ENCODE measurements around the gene CCT8L2.
"Not testable (repeated sequence)": the region's sequence is repeated elsewhere in the genome, so short reads cannot be mapped to it uniquely, and the experiment has no call there.

CCT8L2 gene

GRCh38 chr22:16592710-16593109 lies at the start of gene CCT8L2:
TSS of gene CCT8L2 (minus strand) at chr22:16592810. CDS start at chr22:16592550, 260 bp downstream.
- not testable (repeated sequence) for DNase-seq

- DNase-seq: not testable (repeated sequence)
These were observed 42.8 kb upstream of the CCT8L2 start for GRCh38 chr22:16635442-16635841.

- not testable (repeated sequence) for DNase-seq
These were observed 41.5 kb upstream of the CCT8L2 start for GRCh38 chr22:16634092-16634491.

- not testable (repeated sequence) for DNase-seq
These were observed 35.9 kb upstream of the CCT8L2 start for GRCh38 chr22:16628476-16628875.

GRCh38 chr22:16625018-16625417 lies 32.4 kb upstream of the CCT8L2 start:
- not testable (repeated sequence) for DNase-seq

GRCh38 chr22:16623595-16623994 lies 31.0 kb upstream of the CCT8L2 start:
- DNase-seq: not testable (repeated sequence)

GRCh38 chr22:16617516-16617915 lies 24.9 kb upstream of the CCT8L2 start:
- DNase-seq: not testable (repeated sequence)

GRCh38 chr22:16616390-16616938 lies 23.9 kb upstream of the CCT8L2 start:
- DNase-seq: not testable (repeated sequence)

- DNase-seq: not testable (repeated sequence)
These were observed 23.1 kb upstream of the CCT8L2 start for GRCh38 chr22:16615606-16616245.

GRCh38 chr22:16609548-16610261 lies 17.1 kb upstream of the CCT8L2 start:
- no peak for DNase-seq

GRCh38 chr22:16608931-16609330 lies 16.3 kb upstream of the CCT8L2 start:
- no peak for DNase-seq

- not testable (repeated sequence) for DNase-seq
These were observed 11.8 kb upstream of the CCT8L2 start for GRCh38 chr22:16604257-16604998.

GRCh38 chr22:16603770-16604242 lies 11.2 kb upstream of the CCT8L2 start:
- not testable (repeated sequence) for DNase-seq

- no peak for DNase-seq
These were observed 10.8 kb upstream of the CCT8L2 start for GRCh38 chr22:16603448-16603768.

- DNase-seq: not testable (repeated sequence)
These were observed 10.3 kb upstream of the CCT8L2 start for GRCh38 chr22:16602728-16603447.

GRCh38 chr22:16602224-16602727 lies 9.7 kb upstream of the CCT8L2 start:
- not testable (repeated sequence) for DNase-seq

- DNase-seq: no peak
These were observed 9.0 kb upstream of the CCT8L2 start for GRCh38 chr22:16601437-16602223.

- DNase-seq: not testable (repeated sequence)
These were observed 8.2 kb upstream of the CCT8L2 start for GRCh38 chr22:16600644-16601436.

- not testable (repeated sequence) for DNase-seq
These were observed 7.0 kb upstream of the CCT8L2 start for GRCh38 chr22:16599648-16600047.

- DNase-seq: not testable (repeated sequence)
These were observed 2.6 kb upstream of the CCT8L2 start for GRCh38 chr22:16595251-16595650.

- no peak for DNase-seq
These were observed 1.4 kb upstream of the CCT8L2 start for GRCh38 chr22:16594026-16594425.

All from DMS53 (cell line).